Pancreas (tissue), 10 donors: Measurements from ENCODE around the gene C2CD2L. TPM values are rescaled to one million over a fixed set of nuclear protein-coding genes. Genes with fewer than 3 reads are reported as not detected.
A peak's percentile ranks its signal among the peaks of the same experiment; 100 is the strongest.
"Not testable (repeated sequence)": the region's sequence is repeated elsewhere in the genome, so short reads cannot be mapped to it uniquely, and the experiment has no call there.

Experiments used
- ATAC-seq, 4 donors: fragments of 200-7000 bp; cut with Tn5 transposase; one replicate each; pipeline versions ENCODE4 v1.8.0 to v1.9.1; 2020; ENCODE audit warnings: mild to moderate bottlenecking in 4 of 4, moderate library complexity in 4 of 4
- DNase-seq, 6 donors: peaks; one replicate each; pipeline ENCODE4 v3.0.0-alpha.2; 2020
- FAIRE-seq: peaks from 2 replicates; lab custom pipeline; 2012; peaks lifted over from hg19 to GRCh38; lab: Jason Lieb, UNC
- H3K27ac ChIP-seq, 4 donors: fragments of 200-600 bp; sonication (generic); 1 replicate in 3 of 4; 2 replicates in 1 of 4; pipeline versions ENCODE4 v1.5.0 to v1.8.0; 2020
- H3K27me3 ChIP-seq, 4 donors: fragments of 200-600 bp; one replicate each; pipeline ENCODE4 v1.8.0; 2021
- H3K36me3 ChIP-seq, 3 donors: fragments of 200-600 bp; sonication (generic) in 1 of 3; one replicate each; pipeline versions ENCODE4 v1.5.0 to v1.8.0; 2020 to 2021
- H3K4me1 ChIP-seq, 3 donors: fragments of 200-600 bp; one replicate each; pipeline ENCODE4 v1.8.0; 2021
- H3K4me3 ChIP-seq, 4 donors: fragments of 200-600 bp; sonication (generic) in 2 of 4; one replicate each; pipeline versions ENCODE4 v1.5.0 to v1.8.0; 2020 to 2021
- H3K9me3 ChIP-seq, 4 donors: fragments of 200-600 bp; one replicate each; pipeline ENCODE4 v1.8.0; 2021
- WGBS, 2 donors: extraction: QIAGEN DNeasy Blood & Tissue Kit; methylation state at CpG; one replicate each; pipeline ENCODE4 v1.1.7; 2013; 5-methylcytosine and 5-hydroxymethylcytosine counted together
- intact Hi-C, 3 donors: fragments of 100-400 bp; cut with DNase I; formaldehyde crosslinking; loops; one replicate each; pipeline versions ENCODE4 v1.11.1 to v1.14.2; 2022
- polyA plus RNA-seq, 2 donors: library from polyadenylated mRNA; stranded (reverse); fragments of 200-250 nt; gene quantifications; one replicate each; pipeline ENCODE4 v1.2.3, GENCODE V29; 2013
- total RNA-seq, 6 donors: library from RNA; stranded (reverse); fragmentation: NEBNext Ultra II Directional in 4 of 6; extraction: Animal tissue kit (Norgen Biotek cat#: 25700) in 4 of 6; gene quantifications; one replicate each; pipeline versions ENCODE4 v1.2.1 to v1.2.4, GENCODE V29; 2021 to 2023
- TF ChIP-seq, protein P1 (sequence below), 4 donors: fragments of 200-600 bp; sonication (generic) in 3 of 4; IDR thresholded peaks; one replicate each; pipeline versions ENCODE4 v1.5.0 to v1.8.0; 2021; ENCODE audit warnings: antibody characterized with exemption in 4 of 4
- donor health status: healthy with polysubstance abuse.
- donor health status: DM: no; HTN: no; CAD: no; lungs with moderate emphysema.
- donor health status: DM: no; HTN: no; CAD: no.
- donor health status: control.
- donor health status: control.
- donor health status: Bipolar disorder and iron deficiency.
- donor health status: DM: yes; HTN: yes; CAD: no.
- donor health status: DM: no; HTN: no; CAD: no.
- donor health status: DM: no; HTN: no; CAD: no.
- donor health status: DM: yes; HTN: yes; CAD: no.

Gene C2CD2L
- total and polyA plus RNA-seq, 8 donors = 4.9 to 12.3 (median 7.3) TPM

DNA sequence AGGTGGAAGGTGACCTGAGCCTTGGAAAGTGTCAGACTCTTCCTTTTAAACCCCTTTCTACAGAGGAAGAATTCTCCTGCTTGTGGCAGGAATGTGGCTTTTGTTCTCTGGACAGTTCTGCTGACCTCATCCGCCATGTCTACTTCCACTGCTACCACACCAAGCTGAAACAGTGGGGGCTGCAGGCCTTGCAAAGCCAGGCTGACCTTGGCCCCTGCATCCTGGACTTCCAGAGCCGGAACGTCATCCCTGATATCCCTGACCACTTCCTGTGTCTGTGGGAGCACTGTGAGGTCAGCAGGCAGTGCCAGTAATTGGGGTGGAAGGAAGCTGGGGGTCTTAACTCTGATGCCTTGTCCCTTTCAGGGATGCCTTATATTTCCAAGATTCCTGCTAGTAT is 23.5 kb downstream of the C2CD2L start:
- Histone ChIP-seq H3K36me3 (peaks cover 6 to 32% (median 20%) of the 10 kb centered on the region in 3 donors), H3K27ac (no peak overlapping the region), H3K9me3 (no peaks in the 10 kb centered on the region), H3K4me1 (peaks cover 0 to 13% (median 7%) of the 10 kb centered on the region in 3 donors), H3K4me3 (no peak overlapping the region), H3K27me3 (no peaks in the 10 kb centered on the region)
- intact Hi-C loops = no loop called here
- no peak for DNase-seq
- no peak for ATAC-seq
- 69 to 82% methylated on average over 3 of the region's 3 CpGs for WGBS, 2 donors
- FAIRE-seq = no peak
- TF ChIP-seq, protein P1, sequence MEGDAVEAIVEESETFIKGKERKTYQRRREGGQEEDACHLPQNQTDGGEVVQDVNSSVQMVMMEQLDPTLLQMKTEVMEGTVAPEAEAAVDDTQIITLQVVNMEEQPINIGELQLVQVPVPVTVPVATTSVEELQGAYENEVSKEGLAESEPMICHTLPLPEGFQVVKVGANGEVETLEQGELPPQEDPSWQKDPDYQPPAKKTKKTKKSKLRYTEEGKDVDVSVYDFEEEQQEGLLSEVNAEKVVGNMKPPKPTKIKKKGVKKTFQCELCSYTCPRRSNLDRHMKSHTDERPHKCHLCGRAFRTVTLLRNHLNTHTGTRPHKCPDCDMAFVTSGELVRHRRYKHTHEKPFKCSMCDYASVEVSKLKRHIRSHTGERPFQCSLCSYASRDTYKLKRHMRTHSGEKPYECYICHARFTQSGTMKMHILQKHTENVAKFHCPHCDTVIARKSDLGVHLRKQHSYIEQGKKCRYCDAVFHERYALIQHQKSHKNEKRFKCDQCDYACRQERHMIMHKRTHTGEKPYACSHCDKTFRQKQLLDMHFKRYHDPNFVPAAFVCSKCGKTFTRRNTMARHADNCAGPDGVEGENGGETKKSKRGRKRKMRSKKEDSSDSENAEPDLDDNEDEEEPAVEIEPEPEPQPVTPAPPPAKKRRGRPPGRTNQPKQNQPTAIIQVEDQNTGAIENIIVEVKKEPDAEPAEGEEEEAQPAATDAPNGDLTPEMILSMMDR (IDR thresholded peaks at IDR 0.05) = no peak

DNA sequence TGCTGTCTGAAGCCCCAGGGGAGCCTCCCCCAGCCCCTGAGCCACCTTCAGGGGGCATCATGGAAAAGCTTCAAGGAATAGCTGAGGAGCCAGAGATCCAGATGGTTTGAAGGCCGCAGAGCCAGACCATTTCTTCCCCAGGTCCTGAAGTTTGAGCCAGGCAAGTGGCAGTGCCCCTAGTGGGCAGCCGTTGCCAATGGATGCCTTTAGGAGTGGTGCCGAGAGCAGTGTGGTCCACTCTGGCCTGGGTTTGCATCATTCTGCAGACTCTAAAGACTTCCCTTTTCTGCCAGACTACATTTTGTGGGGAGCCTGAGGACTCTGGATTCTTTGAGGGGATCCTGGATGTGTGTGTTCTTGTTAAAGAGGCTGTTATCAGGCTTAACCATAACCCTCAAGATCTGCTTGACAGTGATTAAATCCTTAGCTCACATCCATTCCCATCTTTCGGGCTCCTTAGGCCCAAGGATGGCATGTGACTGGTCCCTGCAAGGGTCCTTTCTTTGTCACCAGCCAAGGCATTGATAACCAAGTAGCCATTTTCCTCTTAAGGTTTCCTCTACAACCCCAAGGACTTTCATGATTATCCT is 27.3 kb downstream of the C2CD2L start:
- intact Hi-C loops = no loop called here
- ATAC-seq (peak; percentile 69 to 89 (median 84)), DNase-seq (peak in 2 of 6 donors; percentile 50 to 59), FAIRE-seq (no peak)
- Histone ChIP-seq H3K36me3 (peaks cover 6 to 32% (median 16%) of the 10 kb centered on the region in 3 donors), H3K27ac (no peak overlapping the region), H3K27me3 (no peaks in the 10 kb centered on the region), H3K4me3 (no peak overlapping the region), H3K4me1 (no peaks in the 10 kb centered on the region), H3K9me3 (no peaks in the 10 kb centered on the region)
- 42 to 46% methylated on average over 4 of the region's 4 CpGs for WGBS, 2 donors
- TF ChIP-seq, protein P1 (IDR thresholded peaks at IDR 0.05) = peak; percentile 36 to 63 (median 46)

DNA sequence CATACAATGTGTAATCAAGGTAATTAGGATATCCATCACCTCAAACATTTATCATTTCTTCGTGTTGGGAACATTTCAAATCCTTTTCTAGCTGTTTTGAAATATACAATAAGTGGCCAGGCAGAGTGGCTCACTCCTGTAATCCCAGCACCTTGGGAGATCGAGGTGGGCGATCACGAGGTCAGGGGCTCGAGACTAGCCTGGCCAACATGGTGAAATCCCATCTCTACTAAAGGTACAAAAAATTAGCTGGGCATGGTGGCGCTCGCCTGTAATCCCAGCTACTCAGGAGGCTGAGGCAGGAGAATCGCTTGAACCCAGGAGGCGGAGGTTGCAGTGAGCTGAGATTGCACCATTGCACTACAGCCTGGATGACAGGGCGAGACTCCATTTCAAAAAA is 32.1 kb downstream of the C2CD2L start:
- H3K9me3 ChIP-seq, H3K27ac ChIP-seq, intact Hi-C loops, H3K36me3 ChIP-seq, DNase-seq, H3K27me3 ChIP-seq, ATAC-seq, H3K4me1 ChIP-seq, H3K4me3 ChIP-seq, FAIRE-seq: not testable (repeated sequence)
- WGBS, 2 donors = 77 to 84% methylated on average over 10 of the region's 10 CpGs

DNA sequence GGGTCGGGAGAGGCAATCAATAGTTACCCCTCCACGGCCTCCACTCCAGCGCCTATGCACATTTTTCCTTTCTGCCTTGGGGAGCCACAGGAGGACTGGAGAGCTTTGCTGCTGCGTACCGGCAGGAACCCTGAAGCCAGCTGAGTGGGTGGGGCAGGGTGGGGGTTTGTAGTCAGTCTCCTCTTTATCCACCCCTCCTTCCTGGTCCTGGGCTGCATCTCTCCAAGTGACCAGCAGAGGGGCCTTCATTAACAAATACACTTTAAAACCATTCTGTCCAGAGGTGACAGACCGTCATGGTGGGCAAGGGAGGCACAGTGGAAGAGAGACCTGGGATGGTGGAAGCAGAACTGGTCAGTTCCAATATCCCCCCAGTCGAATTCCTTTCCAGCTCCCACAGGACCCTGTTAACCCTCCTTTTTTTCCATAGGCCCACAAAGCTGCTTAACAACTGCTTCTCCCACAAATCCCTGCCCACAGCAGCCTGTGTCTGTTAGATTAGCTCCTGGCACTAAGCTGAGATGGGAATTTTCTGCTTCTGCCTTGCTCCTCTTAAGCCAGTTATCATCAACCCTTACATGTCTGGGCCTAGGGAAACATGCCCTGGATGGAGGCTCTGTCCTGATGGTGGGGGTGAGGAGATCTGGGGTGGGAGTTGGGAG is 37.8 kb downstream of the C2CD2L start:
- ATAC-seq (peak; percentile 78 to 94 (median 92)), FAIRE-seq (no peak), DNase-seq (peak in 5 of 6 donors; percentile 49 to 69 (median 62))
- H3K9me3 ChIP-seq = no peaks in the 10 kb centered on the region
- H3K36me3 ChIP-seq = no peaks in the 10 kb centered on the region
- H3K4me1 ChIP-seq = no peaks in the 10 kb centered on the region
- TF ChIP-seq, protein P1 (IDR thresholded peaks at IDR 0.05) = peak; percentile 50 to 57 (median 54)
- H3K27ac ChIP-seq = no peak overlapping the region
- intact Hi-C loops = no loop called here
- no peak overlapping the region for H3K4me3 ChIP-seq
- H3K27me3 ChIP-seq = no peaks in the 10 kb centered on the region
- 7 to 11% methylated on average over 7 of the region's 7 CpGs for WGBS, 2 donors

DNA sequence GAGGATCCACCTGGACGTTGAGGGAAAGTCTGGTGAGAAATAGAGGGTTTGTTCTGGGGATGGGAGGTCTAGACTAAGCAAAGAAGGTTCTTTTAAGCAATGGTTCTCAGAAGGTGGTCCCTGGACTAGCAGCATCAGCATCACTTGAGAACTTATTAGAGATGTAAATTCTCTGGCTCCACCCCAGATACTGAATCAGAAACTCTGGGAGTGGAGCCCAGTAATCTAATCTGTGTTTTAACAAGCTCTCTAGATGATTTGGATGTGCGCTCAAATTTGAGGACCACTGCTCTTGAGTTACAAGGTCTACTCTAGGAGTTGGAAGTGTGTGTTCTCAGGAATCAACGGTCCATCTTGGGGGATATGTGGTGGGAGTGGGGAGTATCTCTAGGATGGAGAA is 38.4 kb downstream of the C2CD2L start:
- Histone ChIP-seq H3K27ac (no peak overlapping the region), H3K4me1 (no peaks in the 10 kb centered on the region), H3K9me3 (no peaks in the 10 kb centered on the region), H3K36me3 (no peaks in the 10 kb centered on the region), H3K27me3 (no peaks in the 10 kb centered on the region), H3K4me3 (no peak overlapping the region)
- intact Hi-C loops = no loop called here
- WGBS, 2 donors = 29 to 33% methylated on average over 3 of the region's 3 CpGs
- TF ChIP-seq, protein P1 (IDR thresholded peaks at IDR 0.05) = no peak
- FAIRE-seq (no peak), DNase-seq (no peak), ATAC-seq (no peak)
